ENCODE results near the gene PCSK2.

Gene PCSK2

DNA sequence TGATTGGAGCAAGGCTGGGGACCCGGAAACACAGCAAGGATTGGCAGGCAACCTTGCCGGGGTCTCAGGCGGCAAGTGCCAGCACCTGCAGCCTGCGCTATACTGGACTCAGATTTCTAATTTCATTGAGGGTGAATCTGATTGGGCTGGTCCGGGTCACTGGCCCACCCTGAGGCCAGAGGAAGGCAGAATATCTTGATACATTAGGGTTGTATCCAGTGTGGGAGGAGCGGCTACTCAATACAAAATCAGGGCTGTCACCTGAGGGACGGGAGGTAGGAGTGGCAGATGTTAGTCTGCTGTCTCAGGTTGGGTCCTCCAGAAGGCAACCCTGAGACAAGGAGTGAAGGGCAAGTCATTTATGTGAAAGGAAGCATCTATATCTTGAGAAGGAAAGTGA is 263.7 kb downstream of the PCSK2 start:
- Histone ChIP-seq H3K27ac (ENCODE audit: low read depth, low read length) (no peak overlapping the region), H3K4me3 (ENCODE audit: low read depth in 1 of 2, low read length in 2 of 2) (no peak overlapping the region), H3K9ac (ENCODE audit: low read length) (no peak overlapping the region), H3K27me3 (ENCODE audit: control insufficient read depth in 1 of 2, insufficient read depth in 2 of 2, low read length in 2 of 2) (no peaks in the 10 kb centered on the region), H3K36me3 (ENCODE audit: insufficient read depth, low read length) (no peaks in the 10 kb centered on the region), H3K4me1 (ENCODE audit: insufficient read depth, low read length) (no peaks in the 10 kb centered on the region), H3K9me3 (ENCODE audit: low read length) (no peaks in the 10 kb centered on the region)

DNA sequence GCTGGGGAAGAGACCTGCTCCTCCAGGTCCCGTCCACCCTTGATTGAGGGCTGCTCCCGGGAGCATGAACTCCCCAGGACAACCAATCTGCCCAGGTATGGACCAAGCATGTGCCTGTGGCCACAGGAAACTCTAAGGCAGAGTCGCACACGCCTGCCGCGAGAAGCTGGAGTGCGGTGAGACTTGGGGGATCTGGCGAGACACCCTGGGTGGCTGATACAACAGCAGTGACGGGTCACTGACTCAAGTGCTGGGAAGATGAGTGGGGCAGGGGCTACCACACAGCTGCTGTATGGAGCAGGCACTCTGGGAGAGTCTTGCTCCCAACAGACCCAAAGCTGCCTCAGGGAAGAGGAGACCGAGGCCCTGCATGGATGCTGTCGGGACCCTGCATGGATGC is 264.2 kb downstream of the PCSK2 start:
- H3K4me1 ChIP-seq (ENCODE audit: insufficient read depth, low read length) = no peaks in the 10 kb centered on the region
- no peaks in the 10 kb centered on the region for H3K9me3 ChIP-seq (ENCODE audit: low read length)
- H3K27me3 ChIP-seq (ENCODE audit: control insufficient read depth in 1 of 2, insufficient read depth in 2 of 2, low read length in 2 of 2) = no peaks in the 10 kb centered on the region
- H3K9ac ChIP-seq (ENCODE audit: low read length) = no peak overlapping the region
- no peak overlapping the region for H3K27ac ChIP-seq (ENCODE audit: low read depth, low read length)
- no peak overlapping the region for H3K4me3 ChIP-seq (ENCODE audit: low read depth in 1 of 2, low read length in 2 of 2)
- H3K36me3 ChIP-seq (ENCODE audit: insufficient read depth, low read length) = no peaks in the 10 kb centered on the region

- H3K27ac ChIP-seq (ENCODE audit: low read depth, low read length) = no peak overlapping the region
- no peaks in the 10 kb centered on the region for H3K27me3 ChIP-seq (ENCODE audit: control insufficient read depth in 1 of 2, insufficient read depth in 2 of 2, low read length in 2 of 2)
- H3K9me3 ChIP-seq (ENCODE audit: low read length) = no peaks in the 10 kb centered on the region
- no peaks in the 10 kb centered on the region for H3K4me1 ChIP-seq (ENCODE audit: insufficient read depth, low read length)
- no peak overlapping the region for H3K9ac ChIP-seq (ENCODE audit: low read length)
- no peak overlapping the region for H3K4me3 ChIP-seq (ENCODE audit: low read depth in 1 of 2, low read length in 2 of 2)
- H3K36me3 ChIP-seq (ENCODE audit: insufficient read depth, low read length) = no peaks in the 10 kb centered on the region
These were observed 264.6 kb downstream of the PCSK2 start for GRCh38 chr20:17491488-17491887.

DNA sequence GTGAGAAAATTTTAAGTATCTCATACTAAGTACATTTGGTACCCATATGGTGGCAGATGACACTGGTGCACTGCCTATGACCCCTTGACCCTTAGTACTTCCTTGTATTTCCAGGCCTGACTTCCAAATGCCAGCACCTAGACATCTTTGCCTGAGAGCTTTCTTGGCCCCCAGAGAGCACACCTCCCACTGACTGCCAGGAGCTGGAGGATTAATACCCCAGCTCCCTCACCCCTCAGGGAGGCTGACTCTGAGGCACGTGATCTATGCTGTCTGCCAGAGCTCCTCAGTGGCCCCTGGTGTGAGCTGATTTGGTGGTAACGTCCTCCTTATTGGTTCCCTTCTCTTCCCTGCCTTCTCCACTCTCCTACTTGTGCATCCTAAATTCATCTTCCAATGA is 266.3 kb downstream of the PCSK2 start:
- H3K9ac ChIP-seq (ENCODE audit: low read length) = no peak overlapping the region
- no peak overlapping the region for H3K27ac ChIP-seq (ENCODE audit: low read depth, low read length)
- H3K4me1 ChIP-seq (ENCODE audit: insufficient read depth, low read length) = no peaks in the 10 kb centered on the region
- H3K4me3 ChIP-seq (ENCODE audit: low read depth in 1 of 2, low read length in 2 of 2) = no peak overlapping the region
- no peaks in the 10 kb centered on the region for H3K36me3 ChIP-seq (ENCODE audit: insufficient read depth, low read length)
- H3K27me3 ChIP-seq (ENCODE audit: control insufficient read depth in 1 of 2, insufficient read depth in 2 of 2, low read length in 2 of 2) = no peaks in the 10 kb centered on the region
- no peaks in the 10 kb centered on the region for H3K9me3 ChIP-seq (ENCODE audit: low read length)

- Histone ChIP-seq H3K9ac (ENCODE audit: low read length) (no peak overlapping the region), H3K4me3 (ENCODE audit: low read depth in 1 of 2, low read length in 2 of 2) (no peak overlapping the region), H3K9me3 (ENCODE audit: low read length) (no peaks in the 10 kb centered on the region), H3K27ac (ENCODE audit: low read depth, low read length) (no peak overlapping the region), H3K4me1 (ENCODE audit: insufficient read depth, low read length) (no peaks in the 10 kb centered on the region), H3K36me3 (ENCODE audit: insufficient read depth, low read length) (no peaks in the 10 kb centered on the region), H3K27me3 (ENCODE audit: control insufficient read depth in 1 of 2, insufficient read depth in 2 of 2, low read length in 2 of 2) (no peaks in the 10 kb centered on the region)
These were observed 267.4 kb downstream of the PCSK2 start for GRCh38 chr20:17494201-17494600.

- H3K27me3 ChIP-seq (ENCODE audit: control insufficient read depth in 1 of 2, insufficient read depth in 2 of 2, low read length in 2 of 2) = no peaks in the 10 kb centered on the region
- no peaks in the 10 kb centered on the region for H3K4me1 ChIP-seq (ENCODE audit: insufficient read depth, low read length)
- H3K9ac ChIP-seq (ENCODE audit: low read length) = no peak overlapping the region
- H3K4me3 ChIP-seq (ENCODE audit: low read depth in 1 of 2, low read length in 2 of 2) = no peak overlapping the region
- H3K36me3 ChIP-seq (ENCODE audit: insufficient read depth, low read length) = no peaks in the 10 kb centered on the region
- H3K9me3 ChIP-seq (ENCODE audit: low read length) = no peaks in the 10 kb centered on the region
- H3K27ac ChIP-seq (ENCODE audit: low read depth, low read length) = no peak overlapping the region
These were observed 269.0 kb downstream of the PCSK2 start for GRCh38 chr20:17495826-17496225.

DNA sequence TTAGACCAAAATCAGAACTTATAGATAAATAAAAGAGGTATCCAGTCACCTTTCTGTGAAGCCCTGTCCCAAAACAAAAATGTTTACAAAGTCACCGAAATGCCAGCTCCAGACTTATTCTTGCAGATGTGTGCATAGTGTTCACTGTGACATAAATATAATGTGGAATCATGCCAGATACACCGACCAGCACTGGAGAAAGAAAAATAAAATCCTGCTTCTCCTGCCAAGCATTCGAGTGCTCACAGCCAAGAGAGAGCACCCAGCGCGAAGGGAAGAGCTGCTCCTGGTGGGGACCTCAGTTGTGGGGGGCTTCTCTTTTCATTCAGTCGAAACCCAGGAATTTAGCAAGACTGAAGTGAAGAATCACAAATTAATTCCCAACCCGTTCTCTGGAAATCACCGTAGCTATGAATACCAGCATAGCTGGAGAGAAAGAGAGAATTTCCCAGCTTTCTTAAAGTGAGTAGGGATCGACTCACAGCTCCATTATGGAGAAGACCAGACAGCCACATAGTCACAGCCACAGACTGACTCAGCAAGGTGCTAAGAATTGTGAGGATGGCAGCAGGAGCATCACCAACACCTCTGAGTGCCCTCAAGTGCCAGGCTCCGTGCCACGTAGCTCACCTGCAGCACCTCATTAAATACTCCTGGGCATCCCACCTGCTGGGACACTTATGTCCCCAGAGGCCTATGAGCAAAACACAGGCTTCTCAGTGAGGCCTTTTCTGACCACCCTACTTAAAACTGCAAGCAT is 271.2 kb downstream of the PCSK2 start:
- Histone ChIP-seq H3K9me3 (ENCODE audit: low read length) (no peaks in the 10 kb centered on the region), H3K27me3 (ENCODE audit: control insufficient read depth in 1 of 2, insufficient read depth in 2 of 2, low read length in 2 of 2) (no peaks in the 10 kb centered on the region), H3K4me3 (ENCODE audit: low read depth in 1 of 2, low read length in 2 of 2) (no peak overlapping the region), H3K4me1 (ENCODE audit: insufficient read depth, low read length) (no peaks in the 10 kb centered on the region), H3K27ac (ENCODE audit: low read depth, low read length) (no peak overlapping the region), H3K9ac (ENCODE audit: low read length) (no peak overlapping the region), H3K36me3 (ENCODE audit: insufficient read depth, low read length) (no peaks in the 10 kb centered on the region)

DNA sequence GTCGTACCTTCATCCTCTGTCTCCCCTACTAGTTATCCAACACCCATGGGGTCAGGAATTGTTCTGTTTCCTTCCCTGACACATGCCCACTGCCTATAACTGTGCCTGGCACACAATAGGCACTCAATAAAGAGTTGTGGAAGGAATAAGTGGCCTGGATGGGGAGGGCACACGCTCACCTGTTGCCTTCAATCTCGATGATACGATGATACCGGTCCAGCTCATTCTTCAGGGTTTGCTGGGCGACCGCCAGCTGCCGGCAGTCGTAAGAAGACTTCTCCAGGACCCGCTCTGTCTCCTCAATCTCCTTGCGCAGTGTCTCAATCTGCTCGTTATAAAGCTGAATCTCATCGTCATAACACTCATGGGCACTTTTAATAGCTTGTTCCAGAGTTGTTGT is 271.8 kb downstream of the PCSK2 start:
- H3K9ac ChIP-seq (ENCODE audit: low read length) = no peak overlapping the region
- H3K4me1 ChIP-seq (ENCODE audit: insufficient read depth, low read length) = no peaks in the 10 kb centered on the region
- no peak overlapping the region for H3K4me3 ChIP-seq (ENCODE audit: low read depth in 1 of 2, low read length in 2 of 2)
- H3K36me3 ChIP-seq (ENCODE audit: insufficient read depth, low read length) = no peaks in the 10 kb centered on the region
- no peaks in the 10 kb centered on the region for H3K27me3 ChIP-seq (ENCODE audit: control insufficient read depth in 1 of 2, insufficient read depth in 2 of 2, low read length in 2 of 2)
- no peak overlapping the region for H3K27ac ChIP-seq (ENCODE audit: low read depth, low read length)
- no peaks in the 10 kb centered on the region for H3K9me3 ChIP-seq (ENCODE audit: low read length)

GRCh38 chr20:17499041-17499440 is 272.2 kb downstream of the PCSK2 start:
- no peaks in the 10 kb centered on the region for H3K36me3 ChIP-seq (ENCODE audit: insufficient read depth, low read length)
- H3K27ac ChIP-seq (ENCODE audit: low read depth, low read length) = no peak overlapping the region
- H3K4me3 ChIP-seq (ENCODE audit: low read depth in 1 of 2, low read length in 2 of 2) = no peak overlapping the region
- H3K9me3 ChIP-seq (ENCODE audit: low read length) = no peaks in the 10 kb centered on the region
- no peaks in the 10 kb centered on the region for H3K27me3 ChIP-seq (ENCODE audit: control insufficient read depth in 1 of 2, insufficient read depth in 2 of 2, low read length in 2 of 2)
- H3K9ac ChIP-seq (ENCODE audit: low read length) = no peak overlapping the region
- H3K4me1 ChIP-seq (ENCODE audit: insufficient read depth, low read length) = no peaks in the 10 kb centered on the region

DNA sequence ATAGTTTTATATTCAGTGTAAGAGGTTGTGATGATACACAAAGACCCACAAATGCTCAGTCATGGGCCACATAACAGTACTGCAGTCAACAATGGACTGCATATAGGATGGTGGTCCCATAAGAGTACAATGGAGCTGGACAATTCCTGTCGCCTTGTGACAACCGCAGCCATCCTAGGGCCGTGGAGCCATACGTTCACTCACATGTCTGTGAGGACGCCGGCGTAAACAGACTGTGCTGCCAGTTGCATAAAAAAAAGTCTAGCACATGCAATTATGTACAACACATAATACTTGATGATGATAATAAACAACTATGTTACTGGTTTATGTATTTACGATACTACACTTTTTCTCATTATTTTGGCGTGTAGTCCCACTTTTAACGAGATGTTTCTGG is 273.4 kb downstream of the PCSK2 start:
- H3K4me3 ChIP-seq (ENCODE audit: low read depth in 1 of 2, low read length in 2 of 2) = no peak overlapping the region

DNA sequence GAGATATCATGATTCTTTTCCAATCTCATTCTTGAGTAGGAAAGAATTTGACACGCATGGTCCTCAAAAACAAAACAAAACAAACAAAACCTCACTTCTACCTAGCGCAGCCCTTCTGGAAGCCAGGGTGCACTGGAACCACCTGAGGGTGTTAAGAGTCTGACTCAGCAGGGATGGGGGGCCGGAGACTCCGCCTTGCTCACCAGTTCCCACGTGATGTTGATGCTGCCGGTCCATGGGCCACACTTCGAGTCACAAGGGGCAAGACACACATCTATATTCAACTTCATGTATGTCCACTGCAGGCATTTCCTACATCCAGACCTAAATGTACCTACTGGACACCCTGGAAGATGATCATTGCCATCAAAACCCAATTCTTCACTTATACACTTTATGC is 274.0 kb downstream of the PCSK2 start:
- Histone ChIP-seq H3K9ac (ENCODE audit: low read length) (no peak overlapping the region), H3K36me3 (ENCODE audit: insufficient read depth, low read length) (no peaks in the 10 kb centered on the region), H3K27me3 (ENCODE audit: control insufficient read depth in 1 of 2, insufficient read depth in 2 of 2, low read length in 2 of 2) (no peaks in the 10 kb centered on the region), H3K4me1 (ENCODE audit: insufficient read depth, low read length) (peaks cover 9% of the 10 kb centered on the region), H3K27ac (ENCODE audit: low read depth, low read length) (no peak overlapping the region), H3K9me3 (ENCODE audit: low read length) (no peaks in the 10 kb centered on the region), H3K4me3 (ENCODE audit: low read depth in 1 of 2, low read length in 2 of 2) (no peak overlapping the region)

More for the DNA sequence above, 273.4 kb downstream of the PCSK2 start:
- H3K4me1 ChIP-seq (ENCODE audit: insufficient read depth, low read length) = peaks cover 5% of the 10 kb centered on the region
- H3K27ac ChIP-seq (ENCODE audit: low read depth, low read length) = no peak overlapping the region
- H3K36me3 ChIP-seq (ENCODE audit: insufficient read depth, low read length) = no peaks in the 10 kb centered on the region
- H3K27me3 ChIP-seq (ENCODE audit: control insufficient read depth in 1 of 2, insufficient read depth in 2 of 2, low read length in 2 of 2) = no peaks in the 10 kb centered on the region
- H3K9me3 ChIP-seq (ENCODE audit: low read length) = no peaks in the 10 kb centered on the region
- no peak overlapping the region for H3K9ac ChIP-seq (ENCODE audit: low read length)

- peaks cover 9% of the 10 kb centered on the region for H3K4me1 ChIP-seq (ENCODE audit: insufficient read depth, low read length)
- H3K9ac ChIP-seq (ENCODE audit: low read length) = no peak overlapping the region
- no peak overlapping the region for H3K4me3 ChIP-seq (ENCODE audit: low read depth in 1 of 2, low read length in 2 of 2)
- no peaks in the 10 kb centered on the region for H3K27me3 ChIP-seq (ENCODE audit: control insufficient read depth in 1 of 2, insufficient read depth in 2 of 2, low read length in 2 of 2)
- no peak overlapping the region for H3K27ac ChIP-seq (ENCODE audit: low read depth, low read length)
- no peaks in the 10 kb centered on the region for H3K36me3 ChIP-seq (ENCODE audit: insufficient read depth, low read length)
- H3K9me3 ChIP-seq (ENCODE audit: low read length) = no peaks in the 10 kb centered on the region
These were observed 274.9 kb downstream of the PCSK2 start for GRCh38 chr20:17501701-17502100.

Data from muscle layer of colon (tissue), 2 donors.